Retina (tissue), 1 donor: ENCODE measurements around the gene ETV7.
"Not testable (repeated sequence)": the region's sequence is repeated elsewhere in the genome, so short reads cannot be mapped to it uniquely, and the experiment has no call there.

ENCODE experiments used
- DNase-seq: peaks from one replicate; pipeline ENCODE4 v3.0.0-alpha.2; 2016

ETV7 gene

DNA sequence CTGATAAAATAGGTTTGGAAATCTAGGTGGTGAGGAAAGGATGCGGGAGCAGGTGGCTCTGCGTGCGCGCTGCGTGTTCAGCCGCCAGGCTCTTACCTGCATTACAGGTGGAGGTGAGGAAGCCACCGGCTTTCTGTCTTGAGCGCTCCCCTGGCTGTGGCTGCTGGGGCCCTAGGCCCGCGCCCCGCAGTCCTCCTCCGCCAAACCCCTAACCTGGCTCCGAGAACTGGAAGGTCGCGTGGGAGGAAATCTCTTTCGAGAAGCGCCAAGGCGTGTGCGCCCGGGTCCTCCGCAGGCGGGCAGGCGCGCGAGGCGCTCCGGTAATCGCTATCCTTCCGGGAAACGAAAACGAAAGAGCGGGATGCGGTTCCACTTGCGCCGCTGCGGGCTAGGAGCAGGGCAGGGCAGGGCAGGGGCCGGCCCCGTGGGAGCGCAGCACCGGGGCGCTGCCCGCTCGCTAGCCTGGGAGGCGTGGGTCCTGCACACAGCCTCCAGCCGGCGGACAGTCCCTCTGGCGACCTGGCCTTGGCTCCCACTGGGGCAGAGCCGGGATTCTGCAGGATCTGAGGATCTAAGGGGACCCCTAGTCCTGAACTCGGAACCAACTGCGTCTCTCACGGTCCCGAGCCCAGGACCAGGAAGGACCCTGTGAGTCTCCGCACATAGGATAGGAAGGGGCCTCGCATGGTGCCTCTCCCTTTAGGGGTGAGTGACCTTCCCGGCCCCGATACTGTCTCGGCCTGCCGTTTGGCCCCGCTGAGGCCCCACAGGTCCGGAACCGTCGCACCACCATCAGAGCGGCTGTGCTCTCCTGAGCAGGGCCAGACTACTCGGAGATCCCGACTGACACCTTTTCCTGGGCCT is at the start of gene ETV7:
Gene ETV7 (minus strand): TSS at position 230 of the 864 bp plus-strand sequence. CDS start 128 bp downstream, at position 102.
- DNase-seq, result peak; percentile 65

DNA sequence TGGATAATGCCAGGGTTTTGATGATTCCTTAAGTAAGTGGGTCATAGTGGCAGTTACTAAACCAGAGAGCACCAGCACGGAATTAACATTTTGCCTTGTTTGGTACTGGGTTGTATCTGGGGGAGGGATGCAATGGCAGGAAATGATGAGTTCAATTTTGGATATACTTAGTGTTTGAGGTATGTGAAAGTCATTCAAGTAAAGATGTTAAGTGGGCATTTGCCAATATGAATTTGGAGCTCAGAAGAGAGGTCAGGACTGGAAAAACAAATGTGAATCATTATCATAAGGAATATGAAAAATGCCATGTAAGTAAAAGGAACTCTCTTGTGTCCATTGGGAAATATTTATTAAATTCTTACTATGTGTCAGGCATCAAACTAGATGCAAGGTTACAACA is 49.0 kb upstream of the ETV7 start:
- DNase-seq, result no peak

DNA sequence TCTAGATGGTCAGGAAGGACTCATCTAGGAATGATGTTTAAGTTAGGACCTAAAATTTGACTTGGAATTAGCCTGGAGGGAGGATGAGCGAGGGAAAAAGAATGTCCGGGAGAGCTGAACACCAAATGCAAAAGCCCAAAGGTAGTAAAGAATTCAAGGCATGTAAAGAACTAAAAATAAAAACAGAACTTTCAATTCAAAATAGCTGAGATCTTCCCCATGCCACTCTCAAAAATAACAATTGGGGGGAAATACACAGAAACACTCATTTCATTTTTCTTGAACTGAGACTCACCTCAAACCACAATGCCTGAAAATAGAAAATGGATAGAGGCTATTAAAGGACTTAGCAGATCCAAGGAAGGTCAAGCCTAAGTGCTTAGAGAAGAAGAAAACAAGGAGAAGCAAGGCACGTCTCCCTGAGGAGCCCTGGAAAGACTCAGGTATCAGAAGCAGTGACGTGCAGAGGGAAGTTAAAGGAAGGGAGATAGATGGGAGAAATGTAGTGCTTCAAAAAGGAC is 44.7 kb upstream of the ETV7 start:
- no peak for DNase-seq

DNA sequence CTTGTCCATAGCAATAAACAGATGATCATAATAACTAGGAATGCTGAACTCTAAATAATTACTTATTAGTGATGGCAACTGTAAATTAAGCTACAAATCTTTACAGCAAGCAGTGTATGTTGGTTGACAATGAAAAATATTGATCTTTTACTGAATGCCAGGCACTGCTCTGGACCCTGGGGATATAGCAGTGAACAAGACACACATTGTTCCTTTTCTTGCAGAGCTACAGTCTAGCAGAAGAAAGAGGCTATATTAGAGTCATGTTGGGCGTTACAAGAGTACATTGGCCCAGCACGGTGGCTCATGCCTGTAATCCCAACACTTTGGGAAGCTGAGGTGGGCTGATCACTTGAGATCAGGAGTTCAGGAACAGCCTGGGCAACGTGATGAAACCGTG is 43.7 kb upstream of the ETV7 start:
- DNase-seq, result no peak

DNA sequence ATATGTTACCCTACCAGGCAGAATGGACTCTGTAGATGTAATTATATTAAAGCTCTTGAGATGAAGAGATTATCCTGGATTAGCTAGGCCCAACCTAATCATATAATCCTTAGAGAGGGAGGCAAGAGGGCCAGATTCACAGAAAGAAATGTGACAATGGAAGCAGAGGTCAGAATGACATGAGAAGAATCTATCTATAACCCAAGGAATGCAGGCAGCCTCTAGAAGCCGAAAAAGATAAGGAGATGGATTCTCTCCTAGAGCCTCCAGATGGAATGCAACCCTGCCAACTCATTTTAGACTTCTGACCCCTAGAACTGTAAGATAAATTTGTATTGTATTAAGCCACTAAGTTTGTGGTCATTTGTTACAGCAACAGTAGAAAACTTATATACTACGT is 42.9 kb upstream of the ETV7 start:
- DNase-seq, result no peak

DNA sequence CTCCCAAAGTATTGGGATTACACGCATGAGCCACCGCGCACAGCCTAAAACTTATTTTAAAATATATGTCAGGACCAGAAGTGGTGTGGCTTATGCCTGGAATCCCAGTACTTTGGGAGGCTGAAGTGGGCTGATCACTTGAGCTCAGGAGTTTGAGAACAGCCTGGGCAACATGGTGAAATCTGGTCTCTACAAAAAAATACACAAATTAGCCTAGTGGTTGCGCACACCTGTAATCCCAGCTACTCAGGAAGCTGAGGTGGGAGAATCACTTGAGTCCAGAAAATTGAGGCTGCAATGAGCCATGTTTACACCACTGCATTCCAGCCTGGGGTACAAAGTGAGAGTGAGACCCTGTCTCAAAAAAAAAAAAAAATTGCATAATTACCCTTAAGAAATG is 41.4 kb upstream of the ETV7 start:
- DNase-seq, result no peak

DNA sequence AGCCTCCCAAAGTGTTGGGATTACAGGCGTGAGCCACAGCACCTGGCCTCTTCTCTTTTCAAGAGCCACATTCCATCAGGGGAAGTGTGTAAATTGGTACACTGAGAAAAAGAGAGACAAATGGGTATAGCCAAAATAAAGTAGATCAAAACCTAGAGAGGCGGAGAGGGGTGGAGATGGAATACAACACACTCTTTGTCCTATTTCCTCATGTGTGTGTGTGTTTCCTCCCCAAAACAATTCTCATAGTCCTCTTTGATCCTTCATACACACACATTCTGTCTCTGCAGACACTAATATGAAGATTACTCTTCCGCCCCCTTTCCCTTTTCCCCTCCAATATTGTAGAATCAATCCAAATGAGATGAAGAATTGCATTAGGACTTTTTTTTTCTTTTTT is 39.2 kb upstream of the ETV7 start:
- DNase-seq, result no peak

DNA sequence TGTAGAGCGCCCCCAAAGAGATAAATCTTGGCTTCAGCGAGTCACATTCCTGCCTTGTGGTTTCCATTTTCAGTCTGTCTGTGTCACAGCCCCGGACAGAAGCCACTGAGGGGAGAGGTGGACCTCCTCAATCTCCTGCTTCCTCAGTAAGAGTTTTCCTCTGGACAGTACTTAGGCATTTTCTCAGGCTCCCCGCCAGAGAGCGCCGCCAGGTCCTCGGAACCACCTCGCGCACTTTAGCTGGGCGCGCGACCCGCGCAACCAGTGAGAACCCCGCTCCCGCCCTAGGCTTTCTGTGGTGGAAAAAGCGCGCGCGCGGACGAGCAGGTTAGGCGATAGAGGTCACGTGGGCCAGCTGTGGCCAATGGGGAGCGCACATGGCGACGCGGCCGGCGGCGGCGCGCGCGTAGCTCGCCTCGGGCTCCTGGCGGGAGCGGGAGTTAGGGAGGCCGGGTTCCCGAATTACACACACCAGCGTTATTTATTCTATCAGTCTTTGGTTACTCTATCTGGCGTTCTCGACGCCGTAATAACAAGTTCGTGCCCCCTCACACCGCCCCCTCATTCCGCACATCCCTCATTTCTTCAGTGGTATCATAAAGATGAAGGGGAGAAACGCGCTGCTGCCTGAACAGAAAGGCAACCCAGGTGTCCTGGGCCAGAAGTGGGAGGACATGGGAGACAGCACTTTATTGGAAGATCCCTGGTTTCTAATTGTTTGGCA is 35.8 kb upstream of the ETV7 start:
- DNase-seq, result peak; percentile 98

DNA sequence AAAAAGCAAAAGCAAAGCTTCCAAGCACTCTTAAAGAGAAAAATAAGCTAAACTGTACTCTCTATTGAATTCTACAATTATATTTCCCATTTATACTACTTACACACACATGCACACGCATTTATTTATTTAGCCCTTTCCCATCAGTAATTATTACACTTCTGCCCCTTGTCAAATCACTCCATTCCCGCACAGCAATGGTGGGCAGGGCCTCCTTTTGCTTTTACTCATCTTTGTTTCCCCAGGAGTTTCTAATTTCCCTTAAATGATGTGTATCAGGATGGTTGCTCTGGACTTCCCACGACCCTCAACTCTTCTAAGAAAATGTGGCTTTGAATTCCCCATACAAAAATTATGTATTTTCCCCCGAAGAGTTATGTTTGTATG is 35.2 kb upstream of the ETV7 start:
- DNase-seq, result no peak

DNA sequence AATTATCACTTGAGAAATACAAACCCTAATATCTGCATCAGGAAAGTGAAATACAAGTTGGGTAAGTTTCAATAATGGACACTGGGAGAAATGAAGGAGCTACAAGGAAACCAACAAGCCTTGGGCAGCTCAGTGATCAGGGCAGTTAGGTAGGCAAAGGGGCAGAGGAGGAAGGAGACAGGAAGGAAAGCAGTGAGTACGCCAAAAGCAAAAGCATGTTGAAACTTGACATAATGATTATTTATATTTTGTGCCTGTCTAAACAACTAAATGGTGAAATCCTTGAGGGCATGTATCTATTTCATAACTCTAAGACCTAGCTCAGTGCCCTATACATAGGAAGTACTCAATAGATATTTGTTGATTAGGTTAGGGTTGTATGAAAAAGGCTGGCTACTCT is 31.8 kb upstream of the ETV7 start:
- no peak for DNase-seq

DNA sequence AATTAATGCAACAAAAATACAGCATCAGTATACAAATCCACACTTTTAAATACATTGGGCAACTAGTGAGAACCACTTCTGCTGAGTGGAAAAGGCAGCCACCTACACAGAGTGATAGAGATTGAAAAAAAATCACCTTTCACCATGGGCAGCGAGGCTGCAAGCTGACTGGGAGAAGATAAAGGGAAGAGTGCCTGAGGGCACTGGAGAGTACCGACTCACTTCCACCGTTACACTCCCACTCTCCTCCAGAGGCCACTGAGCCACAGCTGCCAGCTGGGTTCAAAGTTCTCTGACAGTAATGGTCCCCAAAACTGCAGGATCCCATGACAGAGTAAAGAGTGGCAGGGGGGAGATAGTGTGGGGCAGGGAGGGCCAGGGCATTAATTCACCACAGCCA is 31.1 kb upstream of the ETV7 start:
- no peak for DNase-seq

DNA sequence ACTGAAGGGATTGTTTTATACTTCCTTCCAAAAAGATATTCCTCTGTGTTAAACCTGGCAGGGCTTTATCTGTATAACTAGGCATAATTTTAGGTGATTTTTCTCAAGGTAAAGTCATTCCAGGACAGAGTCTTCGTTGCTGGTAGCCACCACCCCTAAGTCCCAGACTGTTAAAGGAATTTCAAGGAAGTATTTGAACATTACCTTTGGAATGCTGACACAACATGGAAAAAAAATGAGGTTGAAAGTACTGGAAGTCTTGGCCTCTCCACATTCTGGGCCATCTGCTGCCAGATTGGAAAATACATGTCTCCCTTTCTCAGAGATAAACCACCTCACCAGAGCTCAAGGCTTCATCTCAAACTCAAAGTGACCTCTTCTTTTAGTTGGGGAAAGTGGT is 27.0 kb upstream of the ETV7 start:
- DNase-seq, result no peak

DNA sequence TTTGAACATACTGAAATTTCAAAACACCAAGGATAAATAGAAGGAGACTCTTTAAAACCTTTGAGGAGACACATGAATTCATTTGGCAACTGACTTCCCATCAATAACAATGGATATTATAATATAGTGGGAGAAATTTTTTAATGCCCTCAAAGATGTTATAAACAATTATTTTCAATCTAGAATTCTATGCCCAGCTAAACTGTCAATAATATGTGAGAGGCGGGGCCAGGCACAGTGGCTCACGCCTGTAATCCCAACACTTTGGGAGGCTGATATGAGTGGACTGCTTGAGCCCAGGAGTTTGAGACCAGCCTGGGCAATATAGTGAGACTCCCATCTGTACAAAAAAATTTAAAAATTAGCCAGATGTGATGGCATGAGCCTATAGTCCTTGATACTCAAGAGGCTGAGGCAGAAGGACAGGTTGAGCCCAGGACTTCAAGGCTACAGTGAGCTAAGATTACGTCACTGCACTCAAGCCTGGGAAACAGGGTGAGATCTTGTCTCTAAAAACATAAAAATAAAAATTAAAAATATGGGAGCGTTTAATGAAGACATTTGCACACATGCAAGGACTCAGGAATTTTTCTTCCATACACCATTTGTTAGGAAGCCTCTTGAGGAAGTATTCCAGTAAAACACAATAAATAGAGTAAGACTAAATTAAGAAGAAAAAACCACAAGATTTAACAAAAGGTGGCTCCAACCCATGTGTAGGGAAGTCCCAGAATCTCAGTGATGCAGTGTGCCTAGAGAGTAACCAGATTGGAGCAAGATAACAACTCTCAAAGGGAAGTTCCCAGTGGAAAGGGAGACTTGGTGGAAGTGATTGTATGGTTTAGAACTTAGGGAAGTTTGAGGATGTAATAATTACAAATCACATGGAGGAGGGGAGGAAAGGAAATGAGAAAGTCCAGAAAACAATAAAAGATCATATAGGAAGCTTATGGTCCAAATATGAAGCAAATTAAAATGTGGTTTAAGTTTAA is 26.3 kb upstream of the ETV7 start:
- DNase-seq, result no peak

DNA sequence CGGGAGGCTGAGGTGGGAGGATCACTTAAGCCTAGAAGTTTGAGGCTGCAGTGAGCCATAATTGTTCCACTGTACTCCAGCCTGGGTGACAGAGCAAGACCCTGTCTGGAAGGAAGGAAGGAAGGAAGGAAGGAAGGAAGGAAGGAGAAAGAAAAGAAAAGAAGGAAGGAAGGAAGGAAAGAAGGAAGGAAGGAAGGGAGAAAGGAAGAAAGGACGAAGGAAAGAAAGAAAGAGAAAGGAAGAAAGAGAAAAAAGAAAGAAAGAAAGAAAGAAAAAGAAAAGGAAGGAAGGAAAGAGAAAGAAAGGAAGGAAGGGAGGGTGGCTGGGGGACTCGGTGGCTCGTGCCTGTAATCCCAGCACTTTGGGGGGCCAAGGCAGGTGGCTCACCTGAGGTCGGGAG is 22.2 kb upstream of the ETV7 start:
- DNase-seq, result not testable (repeated sequence)

DNA sequence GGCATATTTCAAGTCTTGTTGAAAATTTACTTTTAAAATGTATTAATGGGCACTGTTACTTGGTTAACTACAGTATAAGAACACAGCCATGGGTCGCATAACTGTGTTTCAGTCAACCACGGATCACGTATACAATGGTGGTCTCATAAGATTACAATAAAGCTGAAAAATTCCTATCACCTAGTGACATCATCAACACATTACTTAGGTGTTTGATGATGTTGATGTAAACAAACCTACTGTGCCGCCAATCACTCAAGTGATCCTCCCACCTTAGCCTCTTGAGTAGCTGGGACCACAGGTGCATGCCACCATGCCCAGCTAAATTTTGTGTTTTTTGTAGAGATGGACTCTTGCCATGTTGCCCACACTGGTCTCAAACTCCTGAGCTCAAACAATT is 16.7 kb upstream of the ETV7 start:
- no peak for DNase-seq

DNA sequence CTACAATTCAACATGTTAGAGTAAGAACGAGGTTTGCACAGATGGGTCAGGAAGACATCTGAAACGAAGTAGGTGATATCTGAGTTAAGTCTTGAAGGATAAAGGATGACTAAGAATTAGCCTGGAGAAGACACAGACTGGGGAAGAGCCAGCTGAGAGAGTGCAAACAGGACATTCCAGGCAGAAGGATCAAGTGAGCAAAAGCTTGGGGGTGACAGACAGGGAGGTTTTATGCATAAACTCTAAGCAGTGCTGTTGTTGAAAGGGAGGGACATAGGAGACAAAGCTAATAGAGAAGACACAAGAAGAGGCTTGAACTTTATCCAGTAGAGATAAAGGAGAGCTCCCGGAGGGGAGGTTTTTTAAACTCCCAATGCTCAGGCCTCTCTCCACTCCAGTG is 15.0 kb upstream of the ETV7 start:
- no peak for DNase-seq

DNA sequence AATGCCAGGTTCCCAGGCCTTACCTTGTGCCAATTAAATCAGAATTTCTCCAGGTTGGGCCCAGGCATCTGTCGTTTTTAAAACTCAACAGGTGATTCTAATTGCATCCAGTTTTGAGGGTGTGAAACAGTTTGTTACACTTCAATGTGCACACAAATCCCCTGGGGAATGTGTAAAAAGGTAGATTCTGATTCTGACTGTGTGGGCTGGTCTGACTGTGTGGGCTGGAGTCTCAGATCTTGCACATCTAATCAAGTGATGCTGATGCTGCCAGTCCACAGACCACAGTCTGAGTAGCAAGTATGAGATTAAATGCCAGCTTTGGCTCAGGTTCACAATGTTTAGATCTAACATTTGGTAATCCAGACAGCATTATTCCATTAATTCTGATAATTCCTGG is 12.5 kb upstream of the ETV7 start:
- no peak for DNase-seq

DNA sequence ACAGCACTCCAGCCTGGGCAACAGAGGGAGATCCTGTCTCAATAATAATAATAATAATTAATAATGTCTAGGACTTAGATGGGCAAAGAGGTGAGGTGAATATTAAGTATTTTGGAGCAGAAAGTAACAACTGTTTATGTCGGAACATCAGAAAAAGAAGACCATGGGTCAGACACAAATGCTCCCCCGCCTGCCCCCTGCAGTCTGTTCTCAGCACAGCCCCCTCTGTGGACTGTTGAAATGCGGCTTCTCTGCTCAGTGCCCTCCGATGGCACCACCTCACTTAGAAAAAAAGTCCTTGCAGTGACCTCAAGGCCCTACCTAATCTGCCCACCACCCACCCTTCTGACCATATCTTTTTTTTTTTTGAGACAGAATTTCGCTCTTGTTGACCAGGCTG is 5.2 kb upstream of the ETV7 start:
- DNase-seq, result no peak

DNA sequence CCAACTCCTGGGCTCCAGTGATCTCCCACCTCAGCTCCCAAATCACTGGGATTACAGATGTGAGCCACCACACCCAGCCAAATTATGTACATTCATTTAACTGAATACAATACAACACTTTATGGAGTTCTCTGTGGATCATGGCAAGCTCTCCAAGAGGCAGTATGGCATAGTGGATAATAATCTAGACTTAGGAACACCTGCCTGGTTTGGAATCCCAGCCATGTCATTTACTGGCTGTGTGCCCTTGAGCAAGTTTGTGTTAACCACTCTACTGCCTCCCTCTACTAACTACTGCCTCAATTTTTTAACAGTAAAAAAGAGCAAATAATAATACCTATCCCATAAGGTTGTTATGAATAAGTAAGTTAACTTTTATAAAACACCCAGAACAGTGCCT is 1.9 kb upstream of the ETV7 start:
- no peak for DNase-seq

DNA sequence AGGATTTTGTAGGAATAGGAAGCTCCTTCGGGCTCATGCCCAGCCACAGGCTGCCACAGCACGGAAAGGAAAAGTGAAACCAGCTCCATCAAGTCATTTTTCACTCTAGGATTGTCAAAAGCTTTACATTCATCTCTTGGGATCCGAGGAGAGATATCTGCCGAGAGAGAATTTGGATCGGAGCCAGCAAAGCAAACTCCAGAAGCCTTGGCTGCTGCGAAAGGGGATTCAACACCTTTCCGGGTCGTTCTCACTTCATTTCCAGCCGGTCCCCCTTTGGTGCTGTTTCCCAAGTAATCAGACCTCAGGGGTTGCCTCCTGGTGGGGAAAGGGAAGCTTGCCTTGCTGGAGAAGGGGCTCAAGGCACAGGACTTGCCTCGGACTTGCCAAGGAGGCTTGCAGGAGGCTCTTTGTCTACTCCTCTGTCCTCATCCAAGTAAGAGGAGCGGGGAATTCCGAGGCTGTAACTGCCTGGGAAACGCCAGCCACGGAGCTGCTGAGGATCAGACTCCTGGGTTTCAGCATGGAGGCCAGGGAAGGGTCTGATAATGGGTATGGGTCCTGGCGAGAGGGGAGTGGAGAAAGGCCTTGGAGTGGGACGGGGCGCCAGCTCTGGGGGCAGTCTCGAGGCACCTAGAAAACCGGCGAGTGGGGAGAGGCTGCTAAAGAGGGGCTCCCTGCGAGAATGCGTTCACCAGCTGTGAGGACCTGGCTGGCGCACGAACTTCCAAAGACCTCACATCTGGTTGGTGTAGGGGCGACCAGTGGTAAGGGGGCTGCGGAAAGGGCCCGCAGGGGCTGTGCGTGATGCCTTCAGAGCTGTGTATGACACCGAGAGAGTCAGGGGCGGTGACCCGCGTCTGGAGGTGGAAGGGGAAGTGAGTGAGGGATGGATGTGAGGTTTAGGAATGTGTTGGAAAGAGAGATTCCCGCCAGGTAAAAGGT is 702 bp downstream of the ETV7 start:
- peak; percentile 70 for DNase-seq

DNA sequence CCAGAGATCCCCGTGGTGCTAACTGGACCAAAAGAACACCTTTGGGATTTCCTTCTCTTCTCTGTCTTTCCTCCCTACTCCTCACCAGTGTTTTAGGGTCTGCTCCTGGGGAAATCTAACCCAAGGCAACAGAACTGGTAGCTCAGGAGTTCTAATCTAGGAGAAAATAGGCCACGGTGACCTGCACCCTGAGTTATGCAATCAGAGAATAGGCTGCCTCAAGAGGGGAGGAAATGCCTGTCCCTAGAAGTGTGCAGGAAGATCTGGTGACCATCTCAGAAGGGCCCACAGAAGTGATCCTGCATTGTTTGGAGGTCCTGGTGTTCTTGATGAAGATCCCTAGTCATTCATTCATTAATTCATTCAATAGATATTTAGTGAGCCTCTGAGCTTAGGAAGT is 3.4 kb downstream of the ETV7 start:
- no peak for DNase-seq

DNA sequence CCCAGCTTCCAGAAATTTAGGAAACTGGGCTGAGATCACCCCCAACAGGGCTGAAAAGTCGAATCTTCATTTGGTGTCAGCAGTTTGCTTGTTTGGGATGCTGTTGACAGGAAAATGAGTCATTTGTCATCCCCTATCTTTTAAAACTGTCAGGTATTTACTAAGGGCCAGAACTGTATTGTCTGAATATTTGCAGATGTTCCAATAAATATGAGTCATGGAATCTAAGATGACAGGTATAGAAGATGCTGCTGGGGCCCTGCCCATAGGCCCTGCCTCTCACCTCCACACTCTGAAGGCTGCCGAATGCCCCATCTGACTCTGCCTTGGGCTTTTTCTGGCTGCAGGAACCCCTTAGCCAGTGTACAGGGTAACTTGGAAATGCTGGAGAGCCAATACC is 3.9 kb downstream of the ETV7 start:
- DNase-seq, result no peak
